ENCODE results near the gene PUS3.

Gene PUS3

DNA sequence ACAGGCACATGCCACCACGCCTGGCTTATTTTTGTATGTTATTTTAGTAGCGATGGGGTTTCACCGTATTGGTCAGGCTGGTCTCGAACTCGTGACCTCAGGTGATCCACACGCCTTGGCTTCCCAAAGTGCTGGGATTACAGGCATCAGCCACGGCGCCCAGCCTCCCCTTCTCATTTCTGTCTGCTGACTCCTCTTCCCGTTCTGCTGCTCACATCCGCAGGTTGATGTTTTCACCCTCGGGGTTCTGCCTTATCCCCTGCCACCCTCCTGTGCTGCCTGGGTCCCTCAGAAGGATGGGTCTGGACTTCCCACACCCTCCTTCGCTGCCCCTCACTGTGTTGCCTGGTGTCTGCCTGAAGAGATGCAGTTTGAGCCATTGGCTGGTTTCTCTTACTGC is 23.7 kb upstream of the PUS3 start:
- TF ChIP-seq, protein P1, sequence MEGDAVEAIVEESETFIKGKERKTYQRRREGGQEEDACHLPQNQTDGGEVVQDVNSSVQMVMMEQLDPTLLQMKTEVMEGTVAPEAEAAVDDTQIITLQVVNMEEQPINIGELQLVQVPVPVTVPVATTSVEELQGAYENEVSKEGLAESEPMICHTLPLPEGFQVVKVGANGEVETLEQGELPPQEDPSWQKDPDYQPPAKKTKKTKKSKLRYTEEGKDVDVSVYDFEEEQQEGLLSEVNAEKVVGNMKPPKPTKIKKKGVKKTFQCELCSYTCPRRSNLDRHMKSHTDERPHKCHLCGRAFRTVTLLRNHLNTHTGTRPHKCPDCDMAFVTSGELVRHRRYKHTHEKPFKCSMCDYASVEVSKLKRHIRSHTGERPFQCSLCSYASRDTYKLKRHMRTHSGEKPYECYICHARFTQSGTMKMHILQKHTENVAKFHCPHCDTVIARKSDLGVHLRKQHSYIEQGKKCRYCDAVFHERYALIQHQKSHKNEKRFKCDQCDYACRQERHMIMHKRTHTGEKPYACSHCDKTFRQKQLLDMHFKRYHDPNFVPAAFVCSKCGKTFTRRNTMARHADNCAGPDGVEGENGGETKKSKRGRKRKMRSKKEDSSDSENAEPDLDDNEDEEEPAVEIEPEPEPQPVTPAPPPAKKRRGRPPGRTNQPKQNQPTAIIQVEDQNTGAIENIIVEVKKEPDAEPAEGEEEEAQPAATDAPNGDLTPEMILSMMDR (IDR thresholded peaks at IDR 0.05; ENCODE audit: control insufficient read depth, extremely low read depth, insufficient read depth): no peak
- H3K4me3 ChIP-seq (ENCODE audit: low read depth, low read length): no peak overlapping the region

DNA sequence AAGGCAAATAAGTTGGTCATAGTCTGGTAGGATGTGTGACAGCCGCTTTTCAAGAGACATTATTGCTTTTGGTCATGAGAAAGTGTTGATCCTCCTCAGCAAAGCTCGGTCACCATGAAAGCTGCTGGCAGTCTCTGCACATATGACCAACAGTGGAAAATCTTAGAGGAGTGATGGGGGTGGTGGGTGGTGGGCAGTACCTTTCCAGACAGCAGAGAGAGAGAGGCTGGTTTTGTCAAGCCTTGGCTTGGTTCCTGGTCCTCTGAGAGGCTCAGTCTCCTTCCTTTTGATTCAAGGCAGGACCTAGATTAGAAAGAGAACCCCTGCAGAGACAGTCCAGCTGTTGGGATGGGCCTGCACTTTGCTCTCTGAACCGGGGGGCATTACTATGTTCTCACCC is 22.8 kb upstream of the PUS3 start:
- no peak for DNase-seq (ENCODE audit: low read depth)
- TF ChIP-seq, protein P1 (IDR thresholded peaks at IDR 0.05; ENCODE audit: control insufficient read depth, extremely low read depth, insufficient read depth): no peak
- no peak overlapping the region for H3K4me3 ChIP-seq (ENCODE audit: low read depth, low read length)

More for the DNA sequence above, 23.7 kb upstream of the PUS3 start:
- no peak for DNase-seq (ENCODE audit: low read depth)

DNA sequence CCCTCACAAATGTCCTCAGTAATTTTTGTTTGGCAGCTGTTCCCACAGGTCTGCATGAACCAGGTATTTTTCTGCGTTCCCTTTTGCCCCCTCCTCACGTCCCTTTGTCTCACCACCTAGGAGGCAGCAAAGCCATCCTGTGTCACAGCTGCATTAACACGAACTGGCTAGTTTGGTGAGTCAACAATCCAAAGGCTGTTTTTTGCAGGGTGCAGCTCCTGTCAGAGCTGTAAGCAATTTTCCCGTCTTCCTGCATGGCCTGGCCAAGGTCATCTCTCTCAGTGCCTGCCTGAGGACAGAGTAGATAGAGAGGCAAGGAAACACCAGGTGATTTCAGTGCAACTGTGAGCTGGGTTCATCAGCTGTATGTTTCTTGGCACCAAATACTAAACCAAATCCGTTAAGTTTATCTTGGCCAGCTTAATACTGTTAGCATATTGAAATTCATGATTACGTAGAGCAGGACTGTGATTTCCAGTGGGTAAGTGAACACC is 22.3 kb upstream of the PUS3 start:
- peak; percentile 46 for DNase-seq (ENCODE audit: low read depth)
- TF ChIP-seq, protein P1 (IDR thresholded peaks at IDR 0.05; ENCODE audit: control insufficient read depth, extremely low read depth, insufficient read depth): 0 out of 2 replicates have a peak, but pooled peaks have one; percentile 3
- H3K4me3 ChIP-seq (ENCODE audit: low read depth, low read length): no peak overlapping the region

DNA sequence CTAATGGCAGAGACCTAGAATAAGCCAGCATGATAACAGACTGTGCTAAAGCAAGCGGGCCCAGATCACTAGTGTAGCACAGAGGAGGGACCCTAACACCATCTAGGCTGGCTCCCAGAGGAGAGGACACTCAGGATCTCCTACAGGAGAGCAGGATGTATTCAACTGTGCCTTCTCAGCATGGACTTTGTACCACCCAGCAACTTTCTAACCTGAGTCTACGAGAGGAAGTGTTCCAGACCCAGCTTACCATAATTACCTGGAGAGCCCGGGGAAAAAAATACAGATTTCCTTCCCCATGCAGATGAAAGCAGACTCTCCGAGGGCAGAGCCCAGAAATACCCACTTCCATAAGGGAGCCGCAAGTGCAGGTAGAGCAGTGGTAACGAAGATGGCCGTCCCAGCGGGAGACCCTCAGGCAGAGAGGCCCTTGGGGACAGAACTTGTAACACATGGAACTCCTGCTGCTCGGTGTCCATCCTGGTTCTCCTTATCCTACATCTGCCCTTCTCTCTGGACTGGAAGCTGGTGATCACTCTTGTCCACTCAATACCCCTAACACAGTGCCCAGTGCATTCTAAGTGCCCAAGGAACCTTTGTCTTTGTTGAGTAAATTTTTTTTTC is 21.5 kb upstream of the PUS3 start:
- TF ChIP-seq, protein P1 (IDR thresholded peaks at IDR 0.05; ENCODE audit: control insufficient read depth, extremely low read depth, insufficient read depth): no peak
- no peak overlapping the region for H3K4me3 ChIP-seq (ENCODE audit: low read depth, low read length)
- DNase-seq (ENCODE audit: low read depth): no peak

DNA sequence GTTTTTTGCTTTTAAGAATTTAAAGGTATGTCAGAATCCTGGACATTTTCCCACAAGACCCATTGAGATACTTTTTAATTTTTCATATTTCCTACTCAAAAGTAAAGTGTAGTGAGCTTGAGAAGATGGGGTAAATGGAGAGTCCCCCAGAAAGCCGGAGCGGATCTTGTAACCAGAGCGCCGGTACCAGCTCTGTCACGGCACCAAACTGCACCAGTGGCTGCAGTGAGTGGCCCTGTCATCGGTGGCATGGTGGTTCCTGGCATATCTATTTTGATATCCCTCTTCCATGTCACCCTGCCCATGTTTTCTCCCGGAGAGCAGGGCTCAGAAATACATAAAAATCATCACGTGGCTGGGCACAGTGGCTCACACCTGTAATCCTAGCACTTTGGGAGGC is 20.6 kb upstream of the PUS3 start:
- DNase-seq (ENCODE audit: low read depth): no peak
- TF ChIP-seq, protein P1 (IDR thresholded peaks at IDR 0.05; ENCODE audit: control insufficient read depth, extremely low read depth, insufficient read depth): no peak
- no peak overlapping the region for H3K4me3 ChIP-seq (ENCODE audit: low read depth, low read length)

DNA sequence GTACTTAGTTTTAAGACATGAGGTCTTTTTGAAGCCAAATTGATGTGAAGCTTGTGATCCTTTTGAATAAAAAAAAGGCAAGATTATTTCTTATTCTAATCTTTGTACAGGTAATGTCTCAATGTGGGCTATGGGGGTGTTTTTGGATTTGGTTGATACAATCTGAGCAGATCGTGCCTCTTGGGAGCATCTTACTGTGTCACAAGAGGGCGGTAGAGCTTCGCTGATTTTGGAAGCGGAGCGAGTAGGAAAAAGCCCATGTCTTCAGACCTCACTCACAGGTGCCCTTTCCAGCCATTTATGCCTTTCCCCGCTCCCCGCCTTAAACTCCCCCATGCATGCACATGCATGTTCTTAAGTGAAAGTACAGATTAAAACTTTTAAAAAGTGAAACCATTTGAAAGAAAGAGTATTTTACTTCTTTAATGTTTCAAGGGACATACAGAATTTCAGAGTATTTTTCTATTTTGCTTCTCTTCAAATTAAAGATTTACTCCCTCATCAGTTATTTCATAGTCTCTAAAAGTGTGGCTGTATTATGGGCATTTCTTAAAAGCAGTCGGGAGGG is 20.1 kb upstream of the PUS3 start:
- peak; percentile 47 for DNase-seq (ENCODE audit: low read depth)
- no peak overlapping the region for H3K4me3 ChIP-seq (ENCODE audit: low read depth, low read length)
- TF ChIP-seq, protein P1 (IDR thresholded peaks at IDR 0.05; ENCODE audit: control insufficient read depth, extremely low read depth, insufficient read depth): peak; percentile 91

All from LNCaP clone FGC (cell line).